Stimulated activated naive CD8-positive, alpha-beta T cell treated with anti-CD3 and anti-CD28 coated beads, Interleukin-15, Interleukin-2, amounts not matched to agents 100 U/mL and 50 U/mL, for 24 hours (primary cell): ENCODE measurements around the gene VWA7.

ENCODE experiments used
- ATAC-seq: fragments of 150-1000 bp; cut with Tn5 transposase; one replicate; pipeline ENCODE4 v1.10.0; 2021
- DNase-seq: peaks from one replicate; pipeline ENCODE4 v3.0.0; 2021

The VWA7 gene

DNA sequence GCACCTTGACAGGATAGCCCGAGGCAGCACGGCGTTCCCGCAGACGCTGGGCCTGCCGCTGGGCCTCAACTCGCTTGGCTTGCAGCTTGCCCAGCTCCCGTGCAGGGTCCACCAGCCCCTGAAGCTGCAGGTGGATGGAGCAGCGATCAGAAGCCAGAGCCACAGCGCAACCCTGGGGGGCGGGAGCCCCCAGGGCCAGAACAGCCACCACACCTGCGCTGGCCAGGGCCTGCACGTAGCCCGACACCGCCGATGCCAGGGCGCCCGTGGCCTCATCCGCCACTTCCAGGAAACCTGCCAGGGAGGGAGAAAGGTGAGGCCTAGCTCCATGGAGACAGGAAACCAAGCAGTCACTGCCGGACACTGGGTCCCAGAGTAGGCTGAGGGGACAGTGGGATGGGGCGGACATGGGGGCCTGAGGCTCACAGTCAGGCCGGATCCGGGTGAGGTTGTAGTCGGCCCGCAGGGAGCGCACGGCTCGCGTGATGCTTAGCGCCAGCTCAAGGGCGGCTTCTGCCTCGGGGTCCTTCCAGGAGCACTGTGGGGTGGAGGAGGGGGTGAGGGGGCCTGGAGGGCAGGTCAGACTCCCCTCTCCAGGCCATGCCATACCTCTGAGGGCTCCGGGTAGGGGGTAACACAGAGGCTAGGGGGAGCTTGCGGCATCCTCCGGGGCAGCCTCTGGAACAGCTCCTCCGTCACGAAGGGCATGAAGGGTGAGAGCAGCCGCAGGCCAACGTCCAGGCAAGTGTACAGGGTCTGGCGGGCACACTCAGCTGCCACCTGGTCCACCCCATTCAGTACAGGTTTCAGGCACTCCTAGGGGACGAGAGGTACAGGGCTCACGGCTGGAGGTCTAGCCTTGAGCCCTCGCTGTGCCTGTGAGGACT, 2.1 kb upstream of the VWA7 start:
- no peak for ATAC-seq
- DNase-seq: no peak

DNA sequence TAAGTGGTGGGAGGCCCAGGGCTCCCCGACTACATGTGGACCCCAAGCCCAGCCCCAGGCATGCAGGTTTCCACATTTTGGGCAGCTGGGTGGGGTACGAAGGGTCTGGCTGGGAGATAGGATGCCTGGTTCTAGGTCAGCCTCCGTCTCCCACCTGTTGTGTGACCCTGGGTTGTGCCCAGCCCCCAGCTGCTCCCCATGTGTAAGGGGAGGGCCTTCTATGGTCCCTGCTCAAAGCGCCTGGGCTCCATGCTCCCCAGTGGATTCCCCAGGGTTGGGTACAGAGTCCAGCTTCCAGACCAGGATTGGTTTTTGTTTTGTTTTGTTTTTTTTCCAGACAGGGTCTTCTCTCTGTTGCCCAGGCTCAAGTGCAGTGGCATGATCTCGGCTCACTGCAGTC, 1.1 kb upstream of the VWA7 start:
- ATAC-seq (no peak), DNase-seq (no peak)

DNA sequence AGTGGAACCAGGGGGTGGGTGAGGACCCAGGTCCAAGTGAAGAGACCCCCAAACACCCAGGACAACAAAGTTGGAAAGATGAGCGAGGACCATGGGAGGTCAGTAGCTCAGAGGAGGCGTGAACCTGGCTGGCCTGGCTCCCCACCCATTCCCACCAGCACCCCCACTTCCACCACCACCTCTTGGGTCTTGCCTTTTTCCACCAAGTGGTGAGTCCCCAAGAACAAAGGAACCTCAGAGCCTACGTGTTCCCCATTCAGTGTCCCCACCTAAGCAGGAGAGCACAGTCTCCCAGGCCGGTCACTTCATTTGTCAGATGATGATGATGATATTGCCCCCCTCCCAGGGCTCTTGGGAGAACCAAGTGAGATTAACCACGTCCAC, 531 bp upstream of the VWA7 start:
- DNase-seq (no peak), ATAC-seq (no peak)

- peak; percentile 31 for DNase-seq
- no peak for ATAC-seq
These were observed 591 bp downstream of the VWA7 start for GRCh38 chr6:31776485-31776988.

GRCh38 chr6:31775633-31776484, 1.3 kb downstream of the VWA7 start:
- ATAC-seq: no peak
- DNase-seq: no peak

- DNase-seq (no peak), ATAC-seq (no peak)
These were observed 1.9 kb downstream of the VWA7 start for GRCh38 chr6:31775184-31775583.

GRCh38 chr6:31771992-31772358, 5.2 kb downstream of the VWA7 start:
- no peak for ATAC-seq
- no peak for DNase-seq

GRCh38 chr6:31770860-31771259, 6.3 kb downstream of the VWA7 start:
- ATAC-seq (no peak), DNase-seq (no peak)

GRCh38 chr6:31769684-31770371, 7.3 kb downstream of the VWA7 start:
- peak; percentile 74 for ATAC-seq

DNA sequence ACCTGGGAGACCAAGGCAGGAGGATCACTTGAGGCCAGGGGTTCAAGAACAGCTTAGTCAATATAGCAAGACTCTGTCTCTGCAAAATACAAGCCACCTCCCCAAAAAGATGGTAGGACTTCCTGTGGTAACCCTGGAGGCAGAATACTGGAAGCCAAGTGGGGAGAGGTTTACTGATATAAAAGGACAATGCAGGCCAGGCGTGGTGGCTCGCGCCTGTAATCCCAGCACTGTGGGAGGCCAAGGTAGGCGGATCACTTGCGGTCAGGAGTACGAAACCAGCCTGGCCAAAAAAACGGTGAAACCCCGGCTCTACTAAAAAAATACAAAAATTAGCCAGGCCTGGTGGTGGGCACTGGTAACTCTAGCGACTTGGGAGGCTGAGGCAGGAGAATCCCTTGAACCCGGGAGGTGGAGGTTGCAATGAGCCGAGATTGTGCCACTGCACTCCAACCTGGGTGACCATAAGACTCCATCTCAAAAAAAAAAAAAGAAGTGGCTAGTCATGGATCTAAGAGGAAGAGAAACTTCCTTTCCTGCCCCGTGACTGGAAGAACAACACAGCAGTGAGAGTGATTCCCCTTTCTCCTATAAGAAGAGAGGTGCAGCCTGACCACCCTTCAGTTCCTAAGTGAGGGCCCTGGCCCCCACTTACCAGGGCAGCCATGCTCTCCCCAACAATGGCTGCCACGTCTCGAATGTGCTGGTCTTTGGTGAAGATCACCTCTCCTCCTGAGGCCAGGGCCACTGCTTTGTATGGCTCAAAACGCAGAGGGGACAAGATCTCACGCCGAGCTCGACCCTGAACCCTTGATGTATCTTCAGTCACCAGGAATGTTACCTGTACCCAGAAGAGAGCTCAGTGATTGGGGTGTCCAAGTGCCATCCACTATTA, 8.5 kb downstream of the VWA7 start:
- ATAC-seq (no peak), DNase-seq (no peak)

More at GRCh38 chr6:31769684-31770371, 7.3 kb downstream of the VWA7 start:
- DNase-seq: peak; percentile 87

DNA sequence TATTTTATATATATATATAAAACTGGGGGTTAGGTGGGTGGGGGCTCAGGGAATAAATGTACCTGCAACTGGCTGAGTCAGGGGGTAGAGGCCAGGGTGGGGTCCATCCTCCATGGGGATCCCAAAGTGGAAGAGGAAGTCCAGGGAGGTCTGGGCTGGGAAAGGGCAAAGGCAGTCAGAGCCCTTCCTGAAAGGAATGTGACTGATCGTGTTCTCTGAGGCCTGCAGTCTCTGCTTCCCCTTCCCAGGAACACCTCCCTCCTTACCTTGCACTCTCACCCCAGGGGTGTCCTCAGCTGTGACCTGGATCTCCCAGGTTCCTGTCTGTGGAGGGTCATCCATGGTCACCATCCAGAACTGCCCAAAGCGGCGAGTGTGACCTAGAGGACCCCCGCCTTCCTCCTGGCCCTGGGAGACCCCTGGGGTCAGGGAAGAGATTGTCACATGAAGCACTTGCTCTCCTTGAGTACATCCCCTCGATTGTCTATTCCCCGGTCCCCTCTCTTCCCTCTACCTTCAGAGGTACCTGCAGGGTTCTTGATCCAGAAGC, 10.0 kb downstream of the VWA7 start:
- no peak for DNase-seq

GRCh38 chr6:31765910-31766794, 11.0 kb downstream of the VWA7 start:
- peak; percentile 1 for ATAC-seq

More for the DNA sequence above, 10.0 kb downstream of the VWA7 start:
- ATAC-seq: no peak

GRCh38 chr6:31765559-31765909, 11.6 kb downstream of the VWA7 start:
- peak; percentile 32 for ATAC-seq
- DNase-seq: no peak

More at GRCh38 chr6:31765910-31766794, 11.0 kb downstream of the VWA7 start:
- DNase-seq: no peak

DNA sequence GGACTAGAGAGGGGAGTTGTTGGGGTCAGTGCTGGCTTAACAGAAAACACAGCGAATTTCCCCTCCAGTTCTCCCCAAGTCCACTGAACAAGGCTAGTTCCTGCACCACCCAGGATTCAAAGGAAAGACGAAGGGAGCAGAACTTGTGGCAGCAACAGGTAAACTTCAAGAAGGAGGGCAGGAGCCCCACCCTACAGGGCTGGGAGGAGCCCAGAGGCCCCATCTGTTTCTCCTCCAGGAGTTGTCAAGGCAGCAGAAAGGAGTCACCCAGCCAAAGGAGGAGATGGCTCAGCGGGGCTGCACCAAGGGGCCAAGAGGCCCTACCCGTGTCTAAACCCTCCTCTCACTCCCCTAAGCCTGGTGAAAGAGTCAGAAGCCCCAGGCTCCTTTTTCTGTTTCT, 12.9 kb downstream of the VWA7 start:
- DNase-seq: no peak
- no peak for ATAC-seq

DNA sequence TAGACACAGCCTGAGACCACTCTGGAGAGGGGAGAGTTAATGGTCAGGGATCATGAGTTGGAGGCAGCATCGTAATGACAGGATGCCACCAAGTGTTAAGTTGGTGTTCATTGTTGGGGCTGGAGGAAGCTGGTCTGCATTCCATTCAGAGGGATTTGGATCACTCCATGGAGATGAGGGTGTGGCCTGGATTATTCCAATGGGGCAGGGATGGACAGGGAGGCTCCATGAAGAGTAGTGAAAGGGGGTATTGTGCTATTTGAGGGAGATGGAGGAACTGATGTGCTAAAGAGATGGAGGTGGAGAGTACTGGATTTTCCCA, 13.5 kb downstream of the VWA7 start:
- ATAC-seq (no peak), DNase-seq (no peak)

DNA sequence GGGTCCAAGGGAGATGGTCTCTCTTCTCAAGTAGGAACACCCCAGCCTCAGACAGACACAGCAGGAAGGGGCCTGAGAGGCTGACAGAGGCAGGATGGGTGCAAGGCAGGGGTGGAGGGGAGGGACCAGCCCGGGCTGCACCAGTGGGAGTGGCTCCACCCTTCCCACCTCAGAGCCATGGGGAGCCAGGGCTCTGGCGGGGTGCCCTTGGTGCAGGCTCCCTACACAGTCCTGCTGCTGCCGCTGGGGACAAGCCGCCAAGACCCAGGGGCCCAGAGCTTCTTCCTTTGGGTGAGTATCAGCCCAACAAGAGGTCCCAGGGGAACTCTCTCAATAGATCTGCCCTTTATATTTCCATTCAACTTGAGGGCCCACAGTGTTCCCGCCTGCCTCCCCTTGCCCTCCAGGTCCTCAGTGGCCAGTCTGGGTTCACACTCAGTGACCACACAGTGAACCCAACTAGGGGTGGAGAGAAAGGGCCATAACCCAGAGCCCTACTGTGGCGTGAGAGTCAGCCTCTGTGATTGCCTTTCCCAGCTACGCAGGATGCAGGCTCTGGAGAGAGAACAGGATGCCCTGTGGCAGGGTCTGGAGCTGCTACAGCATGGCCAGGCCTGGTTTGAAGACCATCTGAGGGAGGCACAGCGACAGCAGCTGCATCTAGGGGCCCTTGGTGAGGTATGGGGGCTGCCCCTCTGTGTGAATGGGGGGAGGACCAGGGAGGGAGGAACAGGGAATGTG, 14.1 kb downstream of the VWA7 start:
- no peak for DNase-seq

DNA sequence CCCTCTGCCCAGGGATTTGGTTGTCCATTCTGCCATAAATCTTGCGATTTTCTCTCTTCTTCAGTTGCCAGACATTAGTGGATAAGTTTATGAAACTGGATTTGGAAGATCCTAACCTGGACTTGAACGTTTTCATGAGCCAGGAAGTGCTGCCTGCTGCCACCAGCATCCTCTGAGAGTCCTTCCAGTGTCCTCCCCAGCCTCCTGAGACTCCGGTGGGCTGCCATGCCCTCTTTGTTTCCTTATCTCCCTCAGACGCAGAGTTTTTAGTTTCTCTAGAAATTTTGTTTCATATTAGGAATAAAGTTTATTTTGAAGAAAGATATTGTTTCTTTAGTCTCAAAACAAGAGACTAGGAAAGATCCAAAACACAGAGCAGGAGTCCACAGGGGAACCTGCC, 14.8 kb downstream of the VWA7 start, which contains the start of gene SAPCD1:
Gene SAPCD1 (plus strand): TSS at position 301 of the 400 bp plus-strand sequence. CDS start 399 bp downstream, outside the sequence.
- DNase-seq (no peak), ATAC-seq (no peak)

More for the DNA sequence above, 14.1 kb downstream of the VWA7 start:
- ATAC-seq: no peak

- ATAC-seq: no peak
- DNase-seq: no peak
These were observed 15.8 kb downstream of the VWA7 start for GRCh38 chr6:31761343-31761742.

GRCh38 chr6:31760790-31761189, 16.3 kb downstream of the VWA7 start:
- ATAC-seq: no peak
- DNase-seq: no peak
